Right cardiac atrium (tissue), 5 donors: ENCODE results near the gene MNAT1. TPM values are rescaled to one million over a fixed set of nuclear protein-coding genes. Genes with fewer than 3 reads are reported as not detected.

ENCODE experiments used
- ATAC-seq, 2 donors: fragments of 200-7000 bp; cut with Tn5 transposase; one replicate each; pipeline versions ENCODE4 v1.8.0 to v1.9.1; 2020; ENCODE audit warnings: moderate library complexity in 2 of 2, mild to moderate bottlenecking in 1 of 2
- DNase-seq, 3 donors: peaks; one replicate each; pipeline ENCODE4 v3.0.0-alpha.2; 2020
- H3K27ac ChIP-seq: one replicate; pipeline ENCODE4 v1.5.1; 2013; ENCODE audit warnings: mild to moderate bottlenecking, low read length, control low read depth, moderate library complexity
- H3K27me3 ChIP-seq: one replicate; pipeline ENCODE4 v1.6.1; 2013; ENCODE audit not compliant: control insufficient read depth, insufficient read depth
- H3K4me1 ChIP-seq: one replicate; pipeline ENCODE4 v1.6.1; 2013; ENCODE audit warnings: low read length; ENCODE audit not compliant: control insufficient read depth, insufficient read depth
- H3K4me3 ChIP-seq: one replicate; pipeline ENCODE4 v1.5.1; 2013; ENCODE audit warnings: low read length, control low read depth
- H3K9me3 ChIP-seq: one replicate; pipeline ENCODE4 v1.6.1; 2013; ENCODE audit warnings: low read length; ENCODE audit not compliant: control insufficient read depth
- WGBS: extraction: QIAGEN DNeasy Blood & Tissue Kit; methylation state at CpG from one replicate; pipeline ENCODE4 v1.1.7; 2013; 5-methylcytosine and 5-hydroxymethylcytosine counted together
- intact Hi-C, 4 donors: fragments of 100-400 bp; cut with DNase I; formaldehyde crosslinking; loops; one replicate each; pipeline versions ENCODE4 v1.11.0 to v1.14.0; 2022 to 2023
- polyA plus RNA-seq: library from polyadenylated mRNA; stranded (reverse); fragments of 200-250 nt; gene quantifications from one replicate; pipeline ENCODE4 v1.2.3, GENCODE V29; 2013
- total RNA-seq, 4 donors: library from RNA; stranded (reverse); fragmentation: NEBNext Ultra II Directional; extraction: Animal tissue kit (Norgen Biotek cat#: 25700); gene quantifications; one replicate each; pipeline ENCODE4 v1.2.1, GENCODE V29; 2021
- donor health status: healthy with polysubstance abuse.
- donor health status: DM: no; HTN: yes; CAD: no.
- donor health status: DM: no; HTN: no; CAD: no.
- donor health status: DM: no; HTN: yes; CAD: no; lungs with severe emphysema.
- donor health status: DM: yes; HTN: yes; CAD: no.

Gene MNAT1
- total and polyA plus RNA-seq, 5 donors: 25.9 to 29.3 (median 28.9) TPM

GRCh38 chr14:60968671-60969070, 234.1 kb downstream of the MNAT1 start:
- no peak overlapping the region for H3K27ac ChIP-seq
- no peaks in the 10 kb centered on the region for H3K4me1 ChIP-seq
- H3K9me3 ChIP-seq: no peaks in the 10 kb centered on the region
- DNase-seq (no peak), ATAC-seq (no peak)
- intact Hi-C loops: no loop called here
- no peaks in the 10 kb centered on the region for H3K27me3 ChIP-seq
- no peak overlapping the region for H3K4me3 ChIP-seq

- no peak overlapping the region for H3K27ac ChIP-seq
- H3K4me3 ChIP-seq: no peak overlapping the region
- ATAC-seq: no peak
- no peaks in the 10 kb centered on the region for H3K4me1 ChIP-seq
- no peak for DNase-seq
- WGBS: 91% methylated on average over 2 of the region's 2 CpGs
- intact Hi-C loops: no loop called here
- no peaks in the 10 kb centered on the region for H3K9me3 ChIP-seq
- no peaks in the 10 kb centered on the region for H3K27me3 ChIP-seq
Observed at GRCh38 chr14:60970146-60970545, 235.6 kb downstream of the MNAT1 start.

GRCh38 chr14:60971271-60971670, 236.7 kb downstream of the MNAT1 start:
- Histone ChIP-seq H3K9me3 (no peaks in the 10 kb centered on the region), H3K27me3 (no peaks in the 10 kb centered on the region), H3K27ac (no peak overlapping the region), H3K4me1 (no peaks in the 10 kb centered on the region), H3K4me3 (no peak overlapping the region)
- no peak for ATAC-seq
- WGBS: 41% methylated on average over 2 of the region's 2 CpGs
- no peak for DNase-seq
- intact Hi-C loops: no loop called here

GRCh38 chr14:60972295-60972694, 237.7 kb downstream of the MNAT1 start:
- Histone ChIP-seq H3K27ac (no peak overlapping the region), H3K4me3 (no peak overlapping the region), H3K4me1 (no peaks in the 10 kb centered on the region), H3K9me3 (no peaks in the 10 kb centered on the region), H3K27me3 (no peaks in the 10 kb centered on the region)
- DNase-seq: no peak
- intact Hi-C loops: no loop called here
- WGBS: 98% methylated on average over 15 of the region's 15 CpGs
- no peak for ATAC-seq

- Histone ChIP-seq H3K27ac (no peak overlapping the region), H3K9me3 (no peaks in the 10 kb centered on the region), H3K27me3 (no peaks in the 10 kb centered on the region), H3K4me3 (no peak overlapping the region), H3K4me1 (no peaks in the 10 kb centered on the region)
- 98% methylated on average over 3 of the region's 3 CpGs for WGBS
- ATAC-seq (no peak), DNase-seq (no peak)
- intact Hi-C loops: no loop called here
Observed at GRCh38 chr14:60973070-60973469, 238.5 kb downstream of the MNAT1 start.

GRCh38 chr14:60974090-60974651, 239.6 kb downstream of the MNAT1 start:
- Histone ChIP-seq H3K9me3 (no peaks in the 10 kb centered on the region), H3K4me1 (no peaks in the 10 kb centered on the region), H3K27ac (no peak overlapping the region), H3K27me3 (no peaks in the 10 kb centered on the region), H3K4me3 (no peak overlapping the region)
- no peak for DNase-seq
- intact Hi-C loops: no loop called here
- no peak for ATAC-seq
- 76% methylated on average over 6 of the region's 6 CpGs for WGBS

- Histone ChIP-seq H3K27ac (no peak overlapping the region), H3K27me3 (no peaks in the 10 kb centered on the region), H3K9me3 (no peaks in the 10 kb centered on the region), H3K4me3 (no peak overlapping the region), H3K4me1 (no peaks in the 10 kb centered on the region)
- WGBS: 49% methylated on average over 2 of the region's 2 CpGs
- no peak for ATAC-seq
- intact Hi-C loops: no loop called here
- no peak for DNase-seq
Observed at GRCh38 chr14:60975551-60975950, 241.0 kb downstream of the MNAT1 start.

- Histone ChIP-seq H3K27me3 (no peaks in the 10 kb centered on the region), H3K27ac (no peak overlapping the region), H3K9me3 (no peaks in the 10 kb centered on the region), H3K4me3 (no peak overlapping the region), H3K4me1 (peaks cover 3% of the 10 kb centered on the region)
- intact Hi-C loops: no loop called here
- ATAC-seq (no peak), DNase-seq (no peak)
- 55% methylated on average over 2 of the region's 2 CpGs for WGBS
Observed at GRCh38 chr14:60977847-60978246, 243.3 kb downstream of the MNAT1 start.

- peak; percentile 98 to 99 for ATAC-seq
- Histone ChIP-seq H3K4me1 (peaks cover 3% of the 10 kb centered on the region), H3K4me3 (peak within 1 kb of the TSS; percentile 91), H3K27ac (peak within 1 kb of the TSS; percentile 89), H3K9me3 (no peaks in the 10 kb centered on the region), H3K27me3 (no peaks in the 10 kb centered on the region)
- WGBS: under 1% methylated on average over 59 of the region's 59 CpGs
- peak; percentile 94 to 97 (median 97) for DNase-seq
- intact Hi-C loops: no loop called here
Observed at GRCh38 chr14:60980811-60981632, 246.5 kb downstream of the MNAT1 start, which contains the start of the genes SLC38A6 and TRMT5. Gene SLC38A6, plus strand, starts transcription at chr14:60981245. Its CDS starts 33 bp downstream, at chr14:60981278. Gene TRMT5, minus strand, starts transcription at chr14:60981079. Its CDS starts 106 bp downstream, at chr14:60980973.

- WGBS: 10% methylated on average over 12 of the region's 12 CpGs
- Histone ChIP-seq H3K4me1 (peaks cover 3% of the 10 kb centered on the region), H3K27ac (peak overlapping the region; percentile 87), H3K27me3 (no peaks in the 10 kb centered on the region), H3K9me3 (no peaks in the 10 kb centered on the region), H3K4me3 (peak overlapping the region; percentile 91)
- no peak for ATAC-seq
- intact Hi-C loops: no loop called here
- DNase-seq: no peak
Observed at GRCh38 chr14:60981633-60982455, 247.3 kb downstream of the MNAT1 start.

- peaks cover 3% of the 10 kb centered on the region for H3K4me1 ChIP-seq
- intact Hi-C loops: no loop called here
- H3K27me3 ChIP-seq: no peaks in the 10 kb centered on the region
- DNase-seq: no peak
- H3K9me3 ChIP-seq: no peaks in the 10 kb centered on the region
- 88% methylated on average over 1 of the region's 1 CpG for WGBS
- no peak for ATAC-seq
- no peak overlapping the region for H3K4me3 ChIP-seq
- no peak overlapping the region for H3K27ac ChIP-seq
Observed at GRCh38 chr14:60984196-60984595, 249.6 kb downstream of the MNAT1 start.
